ENCODE data around the gene SYDE2.

GRCh38 chr1:85172684-85173337 is 28.0 kb downstream of the SYDE2 start:
- TF ChIP-seq, protein P1, sequence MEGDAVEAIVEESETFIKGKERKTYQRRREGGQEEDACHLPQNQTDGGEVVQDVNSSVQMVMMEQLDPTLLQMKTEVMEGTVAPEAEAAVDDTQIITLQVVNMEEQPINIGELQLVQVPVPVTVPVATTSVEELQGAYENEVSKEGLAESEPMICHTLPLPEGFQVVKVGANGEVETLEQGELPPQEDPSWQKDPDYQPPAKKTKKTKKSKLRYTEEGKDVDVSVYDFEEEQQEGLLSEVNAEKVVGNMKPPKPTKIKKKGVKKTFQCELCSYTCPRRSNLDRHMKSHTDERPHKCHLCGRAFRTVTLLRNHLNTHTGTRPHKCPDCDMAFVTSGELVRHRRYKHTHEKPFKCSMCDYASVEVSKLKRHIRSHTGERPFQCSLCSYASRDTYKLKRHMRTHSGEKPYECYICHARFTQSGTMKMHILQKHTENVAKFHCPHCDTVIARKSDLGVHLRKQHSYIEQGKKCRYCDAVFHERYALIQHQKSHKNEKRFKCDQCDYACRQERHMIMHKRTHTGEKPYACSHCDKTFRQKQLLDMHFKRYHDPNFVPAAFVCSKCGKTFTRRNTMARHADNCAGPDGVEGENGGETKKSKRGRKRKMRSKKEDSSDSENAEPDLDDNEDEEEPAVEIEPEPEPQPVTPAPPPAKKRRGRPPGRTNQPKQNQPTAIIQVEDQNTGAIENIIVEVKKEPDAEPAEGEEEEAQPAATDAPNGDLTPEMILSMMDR (IDR thresholded peaks at IDR 0.05), result no peak
- TF ChIP-seq POLR2A (IDR thresholded peaks at IDR 0.05), result no peak

Data from right lobe of liver (tissue), 4 donors.